ENCODE results near the gene UPP2.

Gene UPP2

DNA sequence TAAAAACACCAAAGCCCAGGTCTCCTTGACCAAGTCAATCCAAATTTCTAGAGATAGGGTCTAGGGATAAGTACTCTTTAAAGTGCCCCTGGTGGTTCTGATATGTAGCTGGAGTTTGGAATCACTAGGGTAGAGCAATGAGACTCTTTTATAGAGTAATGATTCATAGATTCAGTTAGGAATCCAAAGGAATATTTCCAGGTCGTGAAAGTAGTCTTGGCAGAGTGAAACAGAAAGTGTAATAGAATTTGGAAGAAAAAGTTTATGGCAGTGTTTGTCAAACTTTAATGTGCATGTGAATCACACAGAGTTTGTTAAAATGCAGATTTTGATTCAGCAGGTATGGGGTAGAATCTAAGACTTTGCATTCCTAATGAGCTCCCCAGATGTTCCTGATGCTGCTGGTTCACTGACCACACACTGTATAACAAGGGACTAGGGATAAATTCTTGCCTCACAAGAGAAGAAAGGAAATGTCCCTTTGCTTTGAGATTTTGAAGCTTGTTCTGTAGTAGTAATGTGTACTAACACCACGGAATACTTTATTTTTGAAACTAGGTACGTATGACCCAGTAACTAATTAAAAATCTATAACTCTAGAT is 1.8 kb downstream of the UPP2 start:
- TF ChIP-seq, protein P1, sequence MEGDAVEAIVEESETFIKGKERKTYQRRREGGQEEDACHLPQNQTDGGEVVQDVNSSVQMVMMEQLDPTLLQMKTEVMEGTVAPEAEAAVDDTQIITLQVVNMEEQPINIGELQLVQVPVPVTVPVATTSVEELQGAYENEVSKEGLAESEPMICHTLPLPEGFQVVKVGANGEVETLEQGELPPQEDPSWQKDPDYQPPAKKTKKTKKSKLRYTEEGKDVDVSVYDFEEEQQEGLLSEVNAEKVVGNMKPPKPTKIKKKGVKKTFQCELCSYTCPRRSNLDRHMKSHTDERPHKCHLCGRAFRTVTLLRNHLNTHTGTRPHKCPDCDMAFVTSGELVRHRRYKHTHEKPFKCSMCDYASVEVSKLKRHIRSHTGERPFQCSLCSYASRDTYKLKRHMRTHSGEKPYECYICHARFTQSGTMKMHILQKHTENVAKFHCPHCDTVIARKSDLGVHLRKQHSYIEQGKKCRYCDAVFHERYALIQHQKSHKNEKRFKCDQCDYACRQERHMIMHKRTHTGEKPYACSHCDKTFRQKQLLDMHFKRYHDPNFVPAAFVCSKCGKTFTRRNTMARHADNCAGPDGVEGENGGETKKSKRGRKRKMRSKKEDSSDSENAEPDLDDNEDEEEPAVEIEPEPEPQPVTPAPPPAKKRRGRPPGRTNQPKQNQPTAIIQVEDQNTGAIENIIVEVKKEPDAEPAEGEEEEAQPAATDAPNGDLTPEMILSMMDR (conservative IDR thresholded peaks at IDR 0.05; ENCODE audit: low read depth, low read length) = no peak
- no peak overlapping the region for H3K4me2 ChIP-seq
- no peaks in the 10 kb centered on the region for H3K27me3 ChIP-seq (ENCODE audit: insufficient read depth, low read depth)
- H2AFZ ChIP-seq (ENCODE audit: low read depth) = no peak overlapping the region
- H4K20me1 ChIP-seq (ENCODE audit: insufficient read depth) = no peaks in the 10 kb centered on the region
- H3K4me1 ChIP-seq (ENCODE audit: low read depth, poor library complexity, severe bottlenecking) = no peaks in the 10 kb centered on the region
- no peak overlapping the region for H3K9ac ChIP-seq
- H3K36me3 ChIP-seq (ENCODE audit: insufficient read depth) = no peaks in the 10 kb centered on the region
- no peak overlapping the region for H3K4me3 ChIP-seq (IDR thresholded peaks at IDR 0.05; ENCODE audit: insufficient read depth, low read depth, low read length)
- no peaks in the 10 kb centered on the region for H3K79me2 ChIP-seq (ENCODE audit: insufficient read depth, low read depth)
- H3K27ac ChIP-seq = no peak overlapping the region

DNA sequence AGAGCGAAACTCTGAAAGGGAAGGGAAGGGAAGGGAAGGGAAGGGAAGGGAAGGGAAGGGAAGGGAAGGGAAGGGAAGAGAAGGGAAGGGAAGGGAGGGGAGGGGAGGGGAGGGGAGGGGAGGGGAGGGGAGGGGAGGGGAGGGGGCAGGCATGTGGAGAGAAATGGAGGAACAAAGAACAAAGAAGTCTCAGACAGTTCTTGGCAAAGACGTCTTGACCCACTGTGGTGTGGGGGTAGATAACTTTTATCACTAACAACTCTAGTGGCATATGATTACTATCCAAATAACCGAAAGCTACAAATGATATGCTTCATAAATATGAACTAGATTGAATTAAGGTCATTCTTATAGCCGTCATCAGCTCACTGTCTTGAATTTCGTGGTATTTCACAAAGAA is 3.2 kb downstream of the UPP2 start:
- Histone ChIP-seq H3K27ac (no peak overlapping the region), H3K4me1 (ENCODE audit: low read depth, poor library complexity, severe bottlenecking) (no peaks in the 10 kb centered on the region), H3K4me3 (IDR thresholded peaks at IDR 0.05; ENCODE audit: insufficient read depth, low read depth, low read length) (no peak overlapping the region), H3K27me3 (ENCODE audit: insufficient read depth, low read depth) (no peaks in the 10 kb centered on the region), H3K4me2 (no peak overlapping the region), H2AFZ (ENCODE audit: low read depth) (no peak overlapping the region), H3K36me3 (ENCODE audit: insufficient read depth) (no peaks in the 10 kb centered on the region), H3K9ac (no peak overlapping the region), H3K79me2 (ENCODE audit: insufficient read depth, low read depth) (no peaks in the 10 kb centered on the region), H4K20me1 (ENCODE audit: insufficient read depth) (no peaks in the 10 kb centered on the region)
- TF ChIP-seq, protein P1 (conservative IDR thresholded peaks at IDR 0.05; ENCODE audit: low read depth, low read length) = no peak

DNA sequence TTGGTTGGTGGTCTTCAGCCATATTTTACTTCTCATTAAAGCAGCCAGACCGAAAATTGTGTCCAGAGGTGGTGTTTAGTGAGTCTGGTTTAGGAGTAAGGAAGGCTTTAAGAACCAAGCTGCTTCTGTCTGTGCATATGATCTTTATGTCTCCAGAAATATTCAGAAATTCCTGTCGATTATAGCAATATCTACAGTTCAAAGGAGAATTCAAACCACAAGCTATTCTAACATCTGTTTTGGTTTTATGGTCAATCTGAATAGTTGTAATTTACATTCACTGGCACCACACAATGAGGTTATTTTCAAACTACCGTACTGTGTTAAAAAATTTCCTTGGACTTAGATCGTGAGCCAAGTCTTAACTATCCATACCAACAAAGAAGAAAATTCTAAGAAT is 11.3 kb downstream of the UPP2 start:
- no peaks in the 10 kb centered on the region for H3K79me2 ChIP-seq (ENCODE audit: insufficient read depth, low read depth)
- H3K4me2 ChIP-seq = no peak overlapping the region
- TF ChIP-seq, protein P1 (conservative IDR thresholded peaks at IDR 0.05; ENCODE audit: low read depth, low read length) = no peak
- H3K27me3 ChIP-seq (ENCODE audit: insufficient read depth, low read depth) = no peaks in the 10 kb centered on the region
- no peak overlapping the region for H2AFZ ChIP-seq (ENCODE audit: low read depth)
- H3K4me1 ChIP-seq (ENCODE audit: low read depth, poor library complexity, severe bottlenecking) = no peaks in the 10 kb centered on the region
- no peaks in the 10 kb centered on the region for H4K20me1 ChIP-seq (ENCODE audit: insufficient read depth)
- no peak overlapping the region for H3K4me3 ChIP-seq (IDR thresholded peaks at IDR 0.05; ENCODE audit: insufficient read depth, low read depth, low read length)
- no peak overlapping the region for H3K9ac ChIP-seq
- H3K27ac ChIP-seq = no peak overlapping the region
- no peaks in the 10 kb centered on the region for H3K36me3 ChIP-seq (ENCODE audit: insufficient read depth)

DNA sequence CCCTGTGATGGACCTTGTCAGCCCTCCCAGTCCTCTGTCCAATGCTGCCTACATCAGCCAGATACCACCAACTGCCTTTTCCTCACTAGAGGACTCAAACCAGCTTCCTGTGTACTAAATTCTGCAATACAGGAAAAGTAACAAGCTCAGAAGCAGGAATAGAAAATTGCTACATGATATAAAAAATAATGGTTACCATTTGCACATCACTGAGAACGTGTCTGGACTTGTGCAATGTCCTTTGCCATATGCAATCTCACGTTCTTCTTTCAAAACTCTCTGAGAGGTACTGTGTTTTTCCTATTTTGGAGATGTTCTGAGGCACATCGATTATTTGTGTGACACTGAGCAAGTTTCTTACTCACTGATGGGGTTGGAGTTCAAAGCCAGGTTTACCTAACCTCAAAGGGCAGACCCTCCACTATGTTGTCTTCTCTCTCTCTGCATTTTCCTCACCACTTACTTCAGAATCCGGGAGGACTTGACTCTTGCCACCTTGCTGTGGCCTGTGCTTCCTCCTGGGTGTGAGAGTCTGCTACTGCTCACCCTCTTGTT is 12.1 kb downstream of the UPP2 start:
- Histone ChIP-seq H3K4me3 (IDR thresholded peaks at IDR 0.05; ENCODE audit: insufficient read depth, low read depth, low read length) (no peak overlapping the region), H4K20me1 (ENCODE audit: insufficient read depth) (no peaks in the 10 kb centered on the region), H3K27me3 (ENCODE audit: insufficient read depth, low read depth) (no peaks in the 10 kb centered on the region), H3K4me2 (no peak overlapping the region), H3K9ac (no peak overlapping the region), H2AFZ (ENCODE audit: low read depth) (no peak overlapping the region), H3K4me1 (ENCODE audit: low read depth, poor library complexity, severe bottlenecking) (no peaks in the 10 kb centered on the region), H3K79me2 (ENCODE audit: insufficient read depth, low read depth) (no peaks in the 10 kb centered on the region), H3K36me3 (ENCODE audit: insufficient read depth) (no peaks in the 10 kb centered on the region), H3K27ac (no peak overlapping the region)
- TF ChIP-seq, protein P1 (conservative IDR thresholded peaks at IDR 0.05; ENCODE audit: low read depth, low read length) = no peak

All from KMS-11 (cell line).